HG02840 (cell line): ENCODE data around the gene PIK3R1.

Experiments used
- ATAC-seq: cut with Tn5 transposase; IDR thresholded peaks from one replicate; pipeline ENCODE4 v1.9.1; 2021; ENCODE audit warnings: mild to moderate bottlenecking, moderate library complexity, moderate number of reproducible peaks; ENCODE audit not compliant: unreplicated experiment, low FRiP score

PIK3R1 gene

DNA sequence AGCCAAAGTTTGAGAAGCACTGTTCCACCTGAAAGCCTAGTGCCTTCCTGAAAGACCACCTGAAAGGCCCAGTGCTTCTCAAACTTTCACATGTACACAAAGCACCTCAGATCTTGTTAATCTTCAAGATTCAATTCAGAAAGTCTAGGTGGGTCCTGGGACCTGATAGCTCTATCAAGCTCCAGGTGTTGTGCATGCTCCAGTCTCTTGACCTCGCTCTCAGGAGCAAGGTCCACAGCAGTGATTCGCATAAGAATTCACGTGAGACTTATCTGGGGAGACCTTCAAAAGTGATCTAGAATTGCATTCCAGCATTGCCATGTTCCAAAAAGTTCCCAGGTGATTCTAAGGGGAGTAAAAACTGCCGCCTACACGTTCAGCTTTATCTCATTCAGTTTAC, 102.1 kb downstream of the PIK3R1 start:
- ATAC-seq, result no peak

DNA sequence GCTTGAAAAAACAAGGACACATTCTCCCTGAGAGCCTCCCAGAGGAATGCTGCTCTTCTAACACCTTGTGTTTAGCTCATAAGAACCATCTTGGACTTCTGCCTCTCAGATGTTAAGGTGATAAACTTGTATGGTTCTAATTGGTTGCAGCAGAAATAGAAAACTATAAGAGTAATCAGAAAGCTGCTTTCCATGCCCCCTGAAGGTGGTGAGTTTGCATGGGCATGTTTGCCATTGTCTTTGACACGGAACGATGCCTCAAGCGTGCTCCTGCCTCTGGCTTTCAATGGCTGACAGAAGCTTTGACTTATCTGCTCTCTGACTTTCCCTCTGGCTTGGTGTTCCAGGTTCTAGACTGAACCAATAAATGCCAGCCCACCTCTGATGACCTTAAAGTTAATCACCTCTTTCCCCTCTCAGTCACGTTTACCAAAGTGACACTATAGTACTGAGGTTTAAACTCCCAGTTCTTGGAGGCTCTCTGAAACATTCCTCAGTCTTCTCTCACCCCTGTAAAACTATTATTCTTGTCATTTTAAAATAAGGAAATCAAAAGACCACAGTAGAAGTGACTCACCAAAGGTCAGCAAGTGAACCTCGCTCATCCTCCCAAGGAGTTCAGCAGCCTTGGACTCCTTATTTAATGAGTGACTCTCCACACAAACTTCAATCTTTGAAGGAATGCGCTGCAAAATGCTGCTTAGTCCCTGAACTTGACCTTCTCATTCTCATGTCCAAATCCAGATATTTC, 103.6 kb downstream of the PIK3R1 start:
- no peak for ATAC-seq

DNA sequence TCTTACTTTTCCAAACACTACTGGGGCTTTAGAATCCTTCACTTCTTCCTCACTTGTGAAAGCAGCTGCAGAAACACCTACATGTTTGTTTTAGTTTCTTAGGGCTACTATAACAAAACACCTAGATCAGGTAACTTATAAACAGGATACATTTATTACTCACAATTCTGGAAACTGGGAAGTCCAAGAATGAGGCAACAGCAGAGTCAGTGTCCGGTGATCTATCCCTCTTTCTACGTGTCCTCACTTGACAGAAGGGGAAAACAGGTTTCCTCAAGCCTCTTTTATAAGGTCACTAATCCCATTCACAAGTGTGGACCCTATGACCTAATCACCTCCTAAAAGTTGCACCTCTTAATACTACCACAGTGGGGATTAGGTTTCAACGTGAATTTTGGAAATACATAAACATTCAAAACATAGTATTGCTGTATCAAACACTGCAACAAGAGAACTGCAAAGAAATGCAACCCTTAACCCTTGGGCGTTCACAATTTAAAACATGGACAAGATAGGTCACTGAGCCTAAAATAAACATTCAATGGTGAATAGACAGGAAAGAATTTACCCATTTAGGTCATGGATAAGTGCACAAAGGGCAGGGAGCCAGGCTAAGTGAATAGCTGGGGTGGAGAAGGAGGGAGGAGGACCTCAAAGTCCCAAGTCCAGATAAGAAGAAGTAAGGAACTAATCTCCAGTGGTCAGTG, 104.3 kb downstream of the PIK3R1 start:
- no peak for ATAC-seq

GRCh38 chr5:68320413-68320986, 104.9 kb downstream of the PIK3R1 start:
- ATAC-seq, result no peak

DNA sequence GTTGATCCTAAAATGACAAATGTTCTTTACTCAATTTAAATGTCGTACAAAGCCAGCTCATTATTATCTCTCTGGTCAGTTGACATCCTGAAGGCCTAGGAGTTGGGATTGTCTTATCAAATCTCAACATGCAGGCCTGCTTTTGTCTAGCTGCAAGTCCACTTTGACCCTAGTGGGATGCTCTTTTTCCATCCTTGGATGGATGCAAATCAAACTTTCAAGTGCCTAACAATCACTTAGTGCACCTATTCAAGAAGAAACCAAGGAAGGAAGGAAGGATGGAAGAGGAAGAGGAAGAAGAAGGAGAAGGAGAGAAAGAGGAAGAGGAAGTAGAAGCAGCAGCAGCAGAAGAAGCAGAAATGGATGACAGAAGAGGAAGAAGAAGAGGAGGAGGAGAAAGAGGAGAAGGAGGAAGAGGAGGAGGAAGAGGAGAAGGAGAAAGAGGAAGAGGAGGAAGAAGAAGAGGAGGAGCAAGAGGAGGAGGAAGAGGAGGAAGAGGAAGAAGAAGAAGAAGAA, 109.6 kb downstream of the PIK3R1 start:
- no peak for ATAC-seq

GRCh38 chr5:68329554-68330255, 114.1 kb downstream of the PIK3R1 start:
- ATAC-seq, result no peak

GRCh38 chr5:68330574-68330973, 115.0 kb downstream of the PIK3R1 start:
- no peak for ATAC-seq

- ATAC-seq, result no peak
Measured at GRCh38 chr5:68331192-68332079, 115.9 kb downstream of the PIK3R1 start.

DNA sequence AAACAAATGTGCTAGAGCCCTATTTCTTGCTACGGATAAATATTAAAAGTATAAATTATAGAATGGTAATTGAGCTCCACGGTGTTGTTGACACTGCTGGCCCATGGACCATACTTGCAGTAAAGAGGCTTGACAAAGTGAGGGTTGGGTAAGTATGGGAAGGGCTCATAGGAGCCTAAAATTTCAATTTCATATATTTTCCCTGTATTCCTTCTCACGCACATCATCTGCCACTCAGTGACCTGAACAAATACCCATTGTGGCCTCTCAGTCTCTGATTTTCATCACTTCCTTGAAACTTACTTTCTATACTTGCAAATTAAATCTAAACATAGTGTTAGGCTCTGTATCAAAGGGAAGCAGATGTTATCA, 116.5 kb downstream of the PIK3R1 start:
- no peak for ATAC-seq

GRCh38 chr5:68332556-68332955, 117.0 kb downstream of the PIK3R1 start:
- no peak for ATAC-seq

GRCh38 chr5:68333649-68334552, 118.3 kb downstream of the PIK3R1 start:
- ATAC-seq, result no peak

DNA sequence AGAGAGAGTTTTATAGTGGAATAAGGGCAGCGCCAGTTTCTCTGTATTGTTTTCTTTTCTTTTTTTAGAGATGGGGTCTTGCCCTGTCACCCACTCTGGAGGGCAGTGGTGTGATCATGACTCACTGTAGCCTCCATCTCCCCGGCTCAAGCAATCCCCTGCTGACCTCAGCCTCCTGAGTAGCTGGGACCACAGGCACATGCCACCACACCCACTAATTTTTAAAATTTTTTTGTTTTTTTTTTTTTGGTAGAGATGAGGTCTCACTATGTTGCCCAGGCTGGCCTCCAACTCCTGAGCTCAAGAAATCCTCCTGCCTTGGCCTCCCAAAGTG, 119.0 kb downstream of the PIK3R1 start:
- no peak for ATAC-seq

DNA sequence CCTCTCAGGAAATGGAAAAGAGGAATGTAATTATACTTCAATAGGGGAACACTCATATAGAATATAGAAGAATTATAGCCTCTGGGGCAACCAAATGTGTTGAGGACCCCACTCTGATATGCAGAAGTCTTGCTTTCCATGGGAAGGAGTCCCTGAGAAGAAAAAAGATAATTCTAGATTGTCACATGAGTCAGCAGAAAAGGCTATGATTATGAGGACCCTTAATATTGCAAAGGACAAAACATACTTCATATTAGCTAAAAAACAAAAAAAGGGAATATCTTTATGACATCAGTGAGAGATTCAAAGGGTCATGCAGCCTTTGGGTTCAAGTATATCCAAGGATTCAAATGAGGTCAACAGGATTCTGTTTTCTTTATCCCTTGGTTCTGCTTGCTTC, 119.5 kb downstream of the PIK3R1 start:
- no peak for ATAC-seq

- no peak for ATAC-seq
Measured at GRCh38 chr5:68336200-68336599, 120.6 kb downstream of the PIK3R1 start.

DNA sequence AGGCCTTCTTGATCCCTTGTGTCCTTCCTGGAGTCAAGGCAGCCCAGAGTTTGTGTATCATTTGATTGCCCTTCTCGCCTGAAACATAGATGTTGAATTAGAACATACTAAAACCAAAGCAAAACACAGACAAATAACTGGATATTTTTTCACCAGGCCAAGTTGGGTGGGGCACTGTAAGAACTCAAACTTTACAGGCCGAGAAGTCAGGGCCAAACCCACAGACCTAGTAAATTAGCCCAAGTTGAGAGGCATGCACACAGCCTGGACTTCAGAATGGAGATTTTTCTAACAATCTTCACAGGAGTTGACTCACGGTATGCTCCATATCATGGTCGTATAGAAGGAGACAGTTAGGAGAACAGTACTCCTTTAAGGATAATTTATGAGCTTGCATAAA, 121.7 kb downstream of the PIK3R1 start:
- no peak for ATAC-seq

- ATAC-seq, result no peak
Measured at GRCh38 chr5:68339921-68340321, 124.4 kb downstream of the PIK3R1 start.

GRCh38 chr5:68341006-68341405, 125.5 kb downstream of the PIK3R1 start:
- no peak for ATAC-seq

GRCh38 chr5:68342693-68343092, 127.1 kb downstream of the PIK3R1 start:
- ATAC-seq, result no peak

GRCh38 chr5:68343421-68343826, 127.9 kb downstream of the PIK3R1 start:
- no peak for ATAC-seq
